Measurements from ENCODE around the gene SLC38A3. TPM values are rescaled to one million over a fixed set of nuclear protein-coding genes. Genes with fewer than 3 reads are reported as not detected.

The SLC38A3 gene
- total and polyA plus RNA-seq, 2 donors (not counting 3 experiments of a cell fraction or from before 2014, with no cell fraction given) = 0.60 to 1.1 TPM

DNA sequence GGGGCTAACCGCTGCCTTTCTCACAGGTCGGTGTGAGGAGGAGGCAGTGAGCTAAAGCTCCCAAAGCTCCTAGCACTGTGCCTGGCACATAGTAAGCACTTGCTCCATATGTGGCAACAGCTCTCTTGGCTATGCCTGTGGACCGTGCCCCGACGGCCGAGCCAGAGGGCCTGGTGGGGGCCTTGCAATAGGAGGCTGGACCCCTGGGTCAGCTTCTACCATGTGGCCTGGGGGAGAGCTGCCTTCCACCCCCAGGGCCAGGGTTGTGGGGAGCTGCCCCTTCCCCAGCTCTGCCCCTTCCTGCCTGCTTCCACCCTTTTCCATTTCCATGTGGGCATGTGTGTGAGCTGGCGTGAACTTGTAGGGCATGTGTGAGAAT is 30.6 kb upstream of the SLC38A3 start:
- Histone ChIP-seq H2AFZ (ENCODE audit: low read depth, low read length) (no peak overlapping the region), H4K20me1 (replicated peaks; ENCODE audit: control insufficient read depth, extremely low read depth, insufficient read depth, low read length) (no peaks in the 10 kb centered on the region), H3K27me3 (ENCODE audit: control insufficient read depth in 2 of 2, insufficient read depth in 2 of 2, low read length in 2 of 2) (no peaks in the 10 kb centered on the region), H3K4me2 (ENCODE audit: insufficient read depth, low read length) (no peak overlapping the region), H3K27ac (ENCODE audit: insufficient read depth, low read depth, low read length) (no peak overlapping the region), H3K9me1 (replicated peaks; ENCODE audit: control insufficient read depth, extremely low read depth, insufficient read depth, low read length) (no peaks in the 10 kb centered on the region), H3K79me2 (ENCODE audit: control insufficient read depth, insufficient read depth, low read length) (peaks cover 31% of the 10 kb centered on the region), H3K4me3 (replicated peaks in 1 of 3; ENCODE audit: insufficient read depth in 1 of 3, low read depth in 1 of 3, low read length in 3 of 3) (no peak overlapping the region), H3K9ac (replicated peaks; ENCODE audit: extremely low read depth, insufficient read depth, low read length) (no peak overlapping the region), H3K9me3 (replicated peaks; ENCODE audit: control insufficient read depth, insufficient read depth, low read length) (no peaks in the 10 kb centered on the region), H3K36me3 (ENCODE audit: control insufficient read depth in 2 of 2, extremely low read depth in 1 of 2, insufficient read depth in 2 of 2, low read length in 2 of 2) (peaks cover 6 to 33% of the 10 kb centered on the region in 2 experiments), H3K4me1 (ENCODE audit: control insufficient read depth, extremely low read depth, insufficient read depth, low read length) (peaks cover 21% of the 10 kb centered on the region)
- no TSS peak for BruUV-seq (replicated peaks)
- TF ChIP-seq POLR2AphosphoS5 (IDR thresholded peaks at IDR 0.05; ENCODE audit: insufficient read depth, low read depth, low read length) (no peak), EZH2 (IDR thresholded peaks at IDR 0.05; ENCODE audit: borderline replicate concordance, low read depth, low read length, severe bottlenecking) (no peak), FOS (IDR thresholded peaks at IDR 0.05; ENCODE audit: borderline replicate concordance, insufficient read depth, low read length) (no peak), GATA2 (IDR thresholded peaks at IDR 0.05; ENCODE audit: insufficient read depth, insufficient read length, low read depth, low read length) (no peak), MYC (IDR thresholded peaks at IDR 0.05; ENCODE audit: low read depth, low read length) (no peak), POLR2A (IDR thresholded peaks at IDR 0.05; ENCODE audit: low read depth, low read length) (no peak), JUN (IDR thresholded peaks at IDR 0.05; ENCODE audit: borderline replicate concordance, insufficient read depth, insufficient read length, low read depth) (no peak)
- TF ChIP-seq, protein P1, sequence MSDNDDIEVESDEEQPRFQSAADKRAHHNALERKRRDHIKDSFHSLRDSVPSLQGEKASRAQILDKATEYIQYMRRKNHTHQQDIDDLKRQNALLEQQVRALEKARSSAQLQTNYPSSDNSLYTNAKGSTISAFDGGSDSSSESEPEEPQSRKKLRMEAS (IDR thresholded peaks at IDR 0.05; ENCODE audit: insufficient read depth, insufficient read length) = no peak
- TF ChIP-seq, protein P2, sequence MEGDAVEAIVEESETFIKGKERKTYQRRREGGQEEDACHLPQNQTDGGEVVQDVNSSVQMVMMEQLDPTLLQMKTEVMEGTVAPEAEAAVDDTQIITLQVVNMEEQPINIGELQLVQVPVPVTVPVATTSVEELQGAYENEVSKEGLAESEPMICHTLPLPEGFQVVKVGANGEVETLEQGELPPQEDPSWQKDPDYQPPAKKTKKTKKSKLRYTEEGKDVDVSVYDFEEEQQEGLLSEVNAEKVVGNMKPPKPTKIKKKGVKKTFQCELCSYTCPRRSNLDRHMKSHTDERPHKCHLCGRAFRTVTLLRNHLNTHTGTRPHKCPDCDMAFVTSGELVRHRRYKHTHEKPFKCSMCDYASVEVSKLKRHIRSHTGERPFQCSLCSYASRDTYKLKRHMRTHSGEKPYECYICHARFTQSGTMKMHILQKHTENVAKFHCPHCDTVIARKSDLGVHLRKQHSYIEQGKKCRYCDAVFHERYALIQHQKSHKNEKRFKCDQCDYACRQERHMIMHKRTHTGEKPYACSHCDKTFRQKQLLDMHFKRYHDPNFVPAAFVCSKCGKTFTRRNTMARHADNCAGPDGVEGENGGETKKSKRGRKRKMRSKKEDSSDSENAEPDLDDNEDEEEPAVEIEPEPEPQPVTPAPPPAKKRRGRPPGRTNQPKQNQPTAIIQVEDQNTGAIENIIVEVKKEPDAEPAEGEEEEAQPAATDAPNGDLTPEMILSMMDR (IDR thresholded peaks at IDR 0.05; ENCODE audit: extremely low read depth in 1 of 2, insufficient read depth in 1 of 2, low read depth in 1 of 2, low read length in 2 of 2) = no peak
- intact Hi-C loops (cut with micrococcal nuclease) = no loop called here
- CTCF ChIA-PET = interaction anchor here (0.8 to 2.1 kb wide), 2 partner anchors 16 to 19 kb away, joined by 3 to 6 read pairs; no protein-coding TSS in a partner anchor
- FAIRE-seq (no peak), DNase-seq (ENCODE audit: low read depth, low spot score) (no peak)
- dilution Hi-C loops (cut with MboI; ENCODE audit: extremely low pct_ligation_motif_present, low sequenced_read_pairs) = no loop called here
- POLR2A ChIA-PET = interaction anchor here (0.6 kb wide), 1 partner anchor 12 kb away, joined by 3 read pairs; no protein-coding TSS in a partner anchor
